H1 (cell line): ENCODE results near the gene MAP1B. TPM values are rescaled to one million over a fixed set of nuclear protein-coding genes. Genes with fewer than 3 reads are reported as not detected.

ENCODE experiments used
- CTCF ChIA-PET: fragments of 300-600 bp; sonication (Branson Sonifier 250); formaldehyde crosslinking; loops from one replicate; lab custom pipeline; 2021; ENCODE audit not compliant: partially characterized antibody; lab: Charles Lee
- POLR2A ChIA-PET: fragments of 300-600 bp; sonication (Branson Sonifier 250); formaldehyde crosslinking; loops from one replicate; lab custom pipeline; 2021; ENCODE audit warnings: inconsistent platforms; ENCODE audit not compliant: partially characterized antibody; lab: Charles Lee
- DNase-seq, 2 experiments: peaks; one replicate each; pipeline versions ENCODE4 v3.0.0 to v3.0.0-alpha.2; 2010 to 2022; ENCODE audit warnings: low spot score in 2 of 2, low read depth in 1 of 2, mixed read lengths in 1 of 2
- FAIRE-seq: peaks from 2 replicates; lab custom pipeline; 2011; peaks lifted over from hg19 to GRCh38; lab: Jason Lieb, UNC
- H2AFZ ChIP-seq: 2 replicates; pipeline ENCODE4 v1.8.1; 2012; ENCODE audit warnings: low read length, inconsistent platforms
- H2AK5ac ChIP-seq: 2 replicates; pipeline ENCODE4 v1.6.1; 2013; ENCODE audit warnings: low read depth, low read length
- H2BK120ac ChIP-seq: replicated peaks from 2 replicates; pipeline ENCODE3; 2013; ENCODE audit warnings: low read depth, low read length, inconsistent platforms
- H2BK12ac ChIP-seq: 2 replicates; pipeline ENCODE4 v1.6.1; 2013; ENCODE audit warnings: low read depth, low read length
- H2BK15ac ChIP-seq: 2 replicates; pipeline ENCODE4 v1.6.1; 2013; ENCODE audit warnings: low read length
- H2BK20ac ChIP-seq: 2 replicates; pipeline ENCODE4 v1.6.1; 2013; ENCODE audit warnings: low read length
- H2BK5ac ChIP-seq: 2 replicates; pipeline ENCODE4 v1.6.1; 2013; ENCODE audit warnings: low read depth, low read length
- H3K14ac ChIP-seq: 2 replicates; pipeline ENCODE4 v1.6.1; 2013; ENCODE audit warnings: inconsistent platforms; ENCODE audit not compliant: insufficient read length
- H3K18ac ChIP-seq: 2 replicates; pipeline ENCODE4 v1.6.1; 2013; ENCODE audit warnings: low read length; ENCODE audit errors: extremely low read depth
- H3K23ac ChIP-seq: 2 replicates; pipeline ENCODE4 v1.6.1; 2013; ENCODE audit warnings: inconsistent platforms; ENCODE audit not compliant: insufficient read length
- H3K23me2 ChIP-seq: 2 replicates; pipeline ENCODE4 v1.6.1; 2013; ENCODE audit warnings: low read depth, low read length
- H3K27ac ChIP-seq: 2 replicates; pipeline ENCODE4 v1.6.1; 2011; ENCODE audit warnings: low read depth, low read length, inconsistent platforms
- H3K27me3 ChIP-seq, 4 experiments: replicated peaks in 1 of 4; 1 replicate in 1 of 4; 2 replicates in 3 of 4; pipeline versions ENCODE4 v1.6.1 to v1.8.1; 2011 to 2013; ENCODE audit warnings: low read length in 3 of 4, mild to moderate bottlenecking in 3 of 4, inconsistent platforms in 2 of 4, mixed read lengths in 2 of 4, moderate library complexity in 1 of 4; ENCODE audit not compliant: control insufficient read depth in 3 of 4, insufficient read depth in 3 of 4; ENCODE audit errors: extremely low read depth in 1 of 4
- H3K36me3 ChIP-seq, 4 experiments: 2 replicates each; pipeline versions ENCODE4 v1.6.1 to v1.8.1; 2011 to 2013; ENCODE audit warnings: mild to moderate bottlenecking in 4 of 4, low read length in 3 of 4, moderate library complexity in 2 of 4, control low read depth in 1 of 4, inconsistent platforms in 1 of 4; ENCODE audit not compliant: insufficient read depth in 4 of 4, control insufficient read depth in 2 of 4
- H3K4ac ChIP-seq: replicated peaks from 2 replicates; pipeline ENCODE3; 2013; ENCODE audit warnings: low read length, low read depth, mixed read lengths, inconsistent platforms; ENCODE audit not compliant: insufficient read length
- H3K4me1 ChIP-seq, 4 experiments: replicated peaks in 1 of 4; 1 replicate in 1 of 4; 2 replicates in 3 of 4; pipeline versions ENCODE4 v1.6.1 to v1.8.1; 2011 to 2013; ENCODE audit warnings: low read length in 3 of 4, inconsistent platforms in 2 of 4, mixed read lengths in 1 of 4; ENCODE audit not compliant: insufficient read depth in 4 of 4, control insufficient read depth in 3 of 4
- H3K4me2 ChIP-seq, 2 experiments: 2 replicates each; pipeline versions ENCODE4 v1.6.1 to v1.8.1; 2011 to 2013; ENCODE audit warnings: low read depth in 2 of 2, low read length in 2 of 2, control low read depth in 1 of 2, inconsistent platforms in 1 of 2, mild to moderate bottlenecking in 1 of 2; ENCODE audit not compliant: insufficient read depth in 1 of 2
- H3K4me3 ChIP-seq, 4 experiments: fragments of 200-600, 300-600 bp in 1 of 4; sonication (generic), shearing (Covaris generic), sonication (Bioruptor Twin) in 1 of 4; 2 replicates each; pipeline versions ENCODE4 v1.5.1 to v1.8.1; 2011 to 2016; ENCODE audit warnings: low read length in 4 of 4, low read depth in 3 of 4, control low read depth in 2 of 4, inconsistent platforms in 2 of 4, mild to moderate bottlenecking in 2 of 4, mixed read lengths in 1 of 4, moderate library complexity in 1 of 4; ENCODE audit not compliant: insufficient read depth in 2 of 4; ENCODE audit errors: extremely low read depth in 1 of 4
- H3K56ac ChIP-seq: replicated peaks from 2 replicates; pipeline ENCODE3; 2013; ENCODE audit warnings: low read depth, mild to moderate bottlenecking, mixed read lengths, low read length, inconsistent platforms; ENCODE audit not compliant: insufficient read length
- H3K79me1 ChIP-seq: 2 replicates; pipeline ENCODE4 v1.6.1; 2013; ENCODE audit warnings: low read depth, low read length, control low read depth
- H3K79me2 ChIP-seq, 2 experiments: 2 replicates each; pipeline versions ENCODE4 v1.6.1 to v1.8.1; 2012 to 2013; ENCODE audit warnings: low read length in 2 of 2, mild to moderate bottlenecking in 2 of 2, inconsistent platforms in 1 of 2; ENCODE audit not compliant: insufficient read depth in 2 of 2, control insufficient read depth in 1 of 2
- H3K9ac ChIP-seq, 4 experiments: replicated peaks in 1 of 4; 1 replicate in 1 of 4; 2 replicates in 3 of 4; pipeline versions ENCODE4 v1.6.1 to v1.8.1; 2011 to 2013; ENCODE audit warnings: low read depth in 3 of 4, low read length in 3 of 4, control low read depth in 2 of 4, mild to moderate bottlenecking in 2 of 4, moderate library complexity in 2 of 4, inconsistent platforms in 1 of 4; ENCODE audit errors: extremely low read depth in 1 of 4
- H3K9me3 ChIP-seq, 2 experiments: 2 replicates each; pipeline versions ENCODE4 v1.6.1 to v1.8.1; 2012 to 2013; ENCODE audit warnings: mild to moderate bottlenecking in 2 of 2, moderate library complexity in 2 of 2, control low read depth in 1 of 2, inconsistent platforms in 1 of 2, low read depth in 1 of 2, low read length in 1 of 2, mixed read lengths in 1 of 2; ENCODE audit not compliant: insufficient read depth in 2 of 2
- H4K20me1 ChIP-seq, 2 experiments: replicated peaks in 1 of 2; 2 replicates each; pipeline versions ENCODE3 to v1.8.1; 2011 to 2013; ENCODE audit warnings: inconsistent platforms in 2 of 2, low read length in 2 of 2, mild to moderate bottlenecking in 1 of 2; ENCODE audit not compliant: insufficient read depth in 2 of 2, control insufficient read depth in 1 of 2
- H4K5ac ChIP-seq: 2 replicates; pipeline ENCODE4 v1.6.1; 2013; ENCODE audit warnings: low read length, low read depth, mixed read lengths, inconsistent platforms; ENCODE audit not compliant: insufficient read length
- H4K8ac ChIP-seq: 2 replicates; pipeline ENCODE4 v1.8.0; 2013; ENCODE audit warnings: mild to moderate bottlenecking, moderate library complexity, low read length, inconsistent platforms; ENCODE audit not compliant: insufficient read depth; ENCODE audit errors: extremely low read depth
- H4K91ac ChIP-seq: replicated peaks from 2 replicates; pipeline ENCODE3; 2013; ENCODE audit warnings: low read length, mixed read lengths, inconsistent platforms; ENCODE audit not compliant: insufficient read length
- CHD2 ChIP-seq: IDR thresholded peaks from 2 replicates; pipeline ENCODE4 v1.6.1; 2012; ENCODE audit warnings: low read length, improper control_type of control experiment
- E2F6 ChIP-seq: IDR thresholded peaks from 2 replicates; pipeline ENCODE4 v1.6.1; 2012; ENCODE audit warnings: inconsistent platforms
- SP2 ChIP-seq: IDR thresholded peaks from 2 replicates; pipeline ENCODE4 v1.6.1; 2012; ENCODE audit warnings: mild to moderate bottlenecking, low read length, inconsistent platforms
- WGBS, 2 experiments: shearing (Covaris generic) in 1 of 2; methylation state at CpG; one replicate each; pipeline versions ENCODE4 v1.1.6 to v1.1.7; 2013 to 2015; ENCODE audit warnings: low lambda C conversion rate in 2 of 2, mixed read lengths in 2 of 2, inconsistent platforms in 1 of 2, low coverage in 1 of 2, missing lambda C conversion rate in 1 of 2; ENCODE audit not compliant: insufficient replicate concordance in 2 of 2, insufficient coverage in 1 of 2, insufficient read length in 1 of 2; ENCODE audit errors: extremely low coverage in 1 of 2, missing lambda C conversion rate in 1 of 2; 5-methylcytosine and 5-hydroxymethylcytosine counted together
- polyA plus RNA-seq, 7 experiments: library from polyadenylated mRNA; depleted of rRNA in 3 of 7; stranded (reverse) in 5 of 7; unstranded in 2 of 7; fragments of >200 nt in 5 of 7; fragments of 200-250 nt in 2 of 7; gene quantifications; 1 replicate in 5 of 7; 2 replicates in 1 of 7; 4 replicates in 1 of 7; pipeline versions ENCODE4 v1.2.1 to v1.2.3, GENCODE V29; 2011 to 2013; ENCODE audit warnings: missing spikeins in 2 of 7, mixed read lengths in 2 of 7
- total RNA-seq: library from RNA; stranded (reverse); fragmentation: NEBNext Ultra II Directional; extraction: Animal tissue kit (Norgen Biotek cat#: 25700); gene quantifications from 2 replicates; pipeline ENCODE4 v1.2.1, GENCODE V29; 2021

The MAP1B gene
- total and polyA plus RNA-seq, 2 of the 8 experiments (the other 6 are each of a cell fraction or from before 2014, with no cell fraction given) = 24.5 to 120 TPM

- Histone ChIP-seq H2BK15ac (no peak overlapping the region), H3K4ac (no peak overlapping the region), H3K36me3 (peaks cover 11 to 51% (median 39%) of the 10 kb centered on the region in 4 experiments; a peak in 7 of 8 replicates), H3K79me2 (no peaks in the 10 kb centered on the region), H4K8ac (no peak overlapping the region), H4K20me1 (no peaks in the 10 kb centered on the region), H2AFZ (no peak overlapping the region), H3K27ac (no peak overlapping the region), H3K9ac (no peak overlapping the region), H3K23ac (no peak overlapping the region), H2BK12ac (no peak overlapping the region), H3K18ac (no peak overlapping the region), H2BK5ac (no peak overlapping the region), H3K4me3 (no peak overlapping the region), H3K23me2 (no peaks in the 10 kb centered on the region), H4K5ac (no peak overlapping the region), H3K27me3 (no peaks in the 10 kb centered on the region), H3K79me1 (no peaks in the 10 kb centered on the region; the same call in 1 of the 2 replicates), H2BK120ac (no peak overlapping the region), H3K56ac (no peak overlapping the region), H2AK5ac (no peak overlapping the region), H2BK20ac (no peak overlapping the region), H3K4me2 (no peak overlapping the region), H3K9me3 (no peaks in the 10 kb centered on the region), H3K4me1 (no peaks in the 10 kb centered on the region), H4K91ac (no peak overlapping the region), H3K14ac (no peak overlapping the region)
- ChIA-PET POLR2A (no interaction called here), CTCF (interaction anchor here (0.7 kb wide), 1 partner anchor 71 kb away, joined by 3 read pairs; no protein-coding TSS in a partner anchor)
- TF ChIP-seq CHD2 = no peak
- TF ChIP-seq SP2 = no peak
- no peak for TF ChIP-seq E2F6
- no peak for DNase-seq
- no peak for FAIRE-seq
- 98% methylated on average over 3 of the region's 3 CpGs; no CpG with 5 or more reads in 1 of the 2 experiments for WGBS, 2 experiments
These were observed 118.5 kb downstream of the MAP1B start for GRCh38 chr5:72225741-72226140.
